IPS-18a (cell line): ENCODE results near the gene TRAM2.
"Not testable (repeated sequence)": the region's sequence is repeated elsewhere in the genome, so short reads cannot be mapped to it uniquely, and the experiment has no call there.

Experiments used
- H3K27ac ChIP-seq: one replicate; pipeline ENCODE4 v1.5.1; 2013; ENCODE audit warnings: low read length
- H3K27me3 ChIP-seq: one replicate; pipeline ENCODE4 v1.6.1; 2013; ENCODE audit warnings: mild to moderate bottlenecking, low read length; ENCODE audit not compliant: control insufficient read depth, insufficient read depth
- H3K36me3 ChIP-seq: one replicate; pipeline ENCODE4 v1.6.1; 2013; ENCODE audit warnings: low read depth, low read length; ENCODE audit not compliant: control insufficient read depth
- H3K4me1 ChIP-seq: one replicate; pipeline ENCODE4 v1.6.1; 2013; ENCODE audit warnings: low read depth, low read length; ENCODE audit not compliant: control insufficient read depth
- H3K4me3 ChIP-seq: one replicate; pipeline ENCODE4 v1.5.1; 2013; ENCODE audit warnings: low read length
- H3K9ac ChIP-seq: one replicate; pipeline ENCODE4 v1.6.1; 2013; ENCODE audit warnings: mild to moderate bottlenecking, low read length, moderate library complexity
- H3K9me3 ChIP-seq: one replicate; pipeline ENCODE4 v1.6.1; 2013; ENCODE audit warnings: low read depth, low read length; ENCODE audit not compliant: control insufficient read depth

The TRAM2 gene

GRCh38 chr6:52489881-52490280, 87.0 kb downstream of the TRAM2 start:
- Histone ChIP-seq H3K4me3 (no peak overlapping the region), H3K27me3 (no peaks in the 10 kb centered on the region), H3K9ac (no peak overlapping the region), H3K4me1 (no peaks in the 10 kb centered on the region), H3K27ac (no peak overlapping the region), H3K36me3 (no peaks in the 10 kb centered on the region), H3K9me3 (no peaks in the 10 kb centered on the region)

GRCh38 chr6:52483671-52484003, 93.2 kb downstream of the TRAM2 start:
- H3K4me1 ChIP-seq, result no peaks in the 10 kb centered on the region
- no peaks in the 10 kb centered on the region for H3K36me3 ChIP-seq
- H3K27ac ChIP-seq, result no peak overlapping the region
- no peaks in the 10 kb centered on the region for H3K9me3 ChIP-seq
- H3K27me3 ChIP-seq, result no peaks in the 10 kb centered on the region
- H3K9ac ChIP-seq, result no peak overlapping the region
- H3K4me3 ChIP-seq, result no peak overlapping the region

GRCh38 chr6:52482903-52483670, 93.8 kb downstream of the TRAM2 start:
- Histone ChIP-seq H3K36me3 (no peaks in the 10 kb centered on the region), H3K27ac (no peak overlapping the region), H3K4me3 (no peak overlapping the region), H3K4me1 (no peaks in the 10 kb centered on the region), H3K9ac (no peak overlapping the region), H3K27me3 (no peaks in the 10 kb centered on the region), H3K9me3 (no peaks in the 10 kb centered on the region)

- no peaks in the 10 kb centered on the region for H3K4me1 ChIP-seq
- no peak overlapping the region for H3K27ac ChIP-seq
- H3K9ac ChIP-seq, result no peak overlapping the region
- no peak overlapping the region for H3K4me3 ChIP-seq
- no peaks in the 10 kb centered on the region for H3K9me3 ChIP-seq
- H3K27me3 ChIP-seq, result no peaks in the 10 kb centered on the region
- H3K36me3 ChIP-seq, result no peaks in the 10 kb centered on the region
These were observed 101.6 kb downstream of the TRAM2 start for GRCh38 chr6:52475307-52475706.

GRCh38 chr6:52474173-52474572, 102.7 kb downstream of the TRAM2 start:
- Histone ChIP-seq H3K27ac (no peak overlapping the region), H3K9ac (no peak overlapping the region), H3K4me1 (no peaks in the 10 kb centered on the region), H3K36me3 (no peaks in the 10 kb centered on the region), H3K4me3 (no peak overlapping the region), H3K27me3 (no peaks in the 10 kb centered on the region), H3K9me3 (no peaks in the 10 kb centered on the region)

- H3K9me3 ChIP-seq, H3K36me3 ChIP-seq, H3K9ac ChIP-seq, H3K27ac ChIP-seq, H3K4me3 ChIP-seq, H3K4me1 ChIP-seq, H3K27me3 ChIP-seq: not testable (repeated sequence)
These were observed 115.7 kb downstream of the TRAM2 start for GRCh38 chr6:52461194-52461593.

- Histone ChIP-seq H3K36me3 (no peaks in the 10 kb centered on the region), H3K4me1 (peaks cover 6% of the 10 kb centered on the region), H3K4me3 (no peak overlapping the region), H3K27me3 (no peaks in the 10 kb centered on the region), H3K9me3 (no peaks in the 10 kb centered on the region), H3K27ac (no peak overlapping the region), H3K9ac (no peak overlapping the region)
These were observed 119.8 kb downstream of the TRAM2 start for GRCh38 chr6:52457096-52457495.

- Histone ChIP-seq H3K27ac (no peak overlapping the region), H3K36me3 (no peaks in the 10 kb centered on the region), H3K4me3 (no peak overlapping the region), H3K9me3 (peaks cover 5% of the 10 kb centered on the region), H3K9ac (no peak overlapping the region), H3K27me3 (no peaks in the 10 kb centered on the region), H3K4me1 (peaks cover 6% of the 10 kb centered on the region)
These were observed 122.3 kb downstream of the TRAM2 start for GRCh38 chr6:52454556-52454955.
